GM12872 (cell line): ENCODE results near the gene GABBR2.

ENCODE experiments used
- TF ChIP-seq, protein P1 (sequence below): IDR thresholded peaks from 3 replicates; pipeline ENCODE4 v1.5.1; 2011; ENCODE audit warnings: low read depth, mild to moderate bottlenecking, low read length, moderate library complexity; ENCODE audit not compliant: insufficient read depth

The GABBR2 gene

DNA sequence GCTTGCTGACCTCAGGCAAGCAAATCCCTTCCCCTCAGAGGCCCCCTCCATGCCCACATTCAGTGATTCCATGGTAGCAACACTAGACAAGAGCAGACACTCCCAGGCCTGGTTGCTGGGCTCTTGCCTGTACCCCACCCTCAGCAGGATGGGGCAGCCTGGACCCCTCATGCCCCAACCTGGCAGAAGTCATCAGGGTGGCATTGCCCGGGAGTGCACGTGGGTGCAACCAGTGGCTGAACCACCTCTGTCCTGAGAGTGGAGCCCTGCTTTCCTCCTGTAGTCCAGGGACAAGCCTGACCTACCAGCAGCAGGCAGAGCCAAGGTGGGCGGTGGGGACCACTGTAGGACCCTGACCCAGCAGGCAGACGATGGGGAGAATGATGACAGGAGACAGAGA lies 387.5 kb downstream of the GABBR2 start:
- TF ChIP-seq, protein P1, sequence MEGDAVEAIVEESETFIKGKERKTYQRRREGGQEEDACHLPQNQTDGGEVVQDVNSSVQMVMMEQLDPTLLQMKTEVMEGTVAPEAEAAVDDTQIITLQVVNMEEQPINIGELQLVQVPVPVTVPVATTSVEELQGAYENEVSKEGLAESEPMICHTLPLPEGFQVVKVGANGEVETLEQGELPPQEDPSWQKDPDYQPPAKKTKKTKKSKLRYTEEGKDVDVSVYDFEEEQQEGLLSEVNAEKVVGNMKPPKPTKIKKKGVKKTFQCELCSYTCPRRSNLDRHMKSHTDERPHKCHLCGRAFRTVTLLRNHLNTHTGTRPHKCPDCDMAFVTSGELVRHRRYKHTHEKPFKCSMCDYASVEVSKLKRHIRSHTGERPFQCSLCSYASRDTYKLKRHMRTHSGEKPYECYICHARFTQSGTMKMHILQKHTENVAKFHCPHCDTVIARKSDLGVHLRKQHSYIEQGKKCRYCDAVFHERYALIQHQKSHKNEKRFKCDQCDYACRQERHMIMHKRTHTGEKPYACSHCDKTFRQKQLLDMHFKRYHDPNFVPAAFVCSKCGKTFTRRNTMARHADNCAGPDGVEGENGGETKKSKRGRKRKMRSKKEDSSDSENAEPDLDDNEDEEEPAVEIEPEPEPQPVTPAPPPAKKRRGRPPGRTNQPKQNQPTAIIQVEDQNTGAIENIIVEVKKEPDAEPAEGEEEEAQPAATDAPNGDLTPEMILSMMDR = no peak

DNA sequence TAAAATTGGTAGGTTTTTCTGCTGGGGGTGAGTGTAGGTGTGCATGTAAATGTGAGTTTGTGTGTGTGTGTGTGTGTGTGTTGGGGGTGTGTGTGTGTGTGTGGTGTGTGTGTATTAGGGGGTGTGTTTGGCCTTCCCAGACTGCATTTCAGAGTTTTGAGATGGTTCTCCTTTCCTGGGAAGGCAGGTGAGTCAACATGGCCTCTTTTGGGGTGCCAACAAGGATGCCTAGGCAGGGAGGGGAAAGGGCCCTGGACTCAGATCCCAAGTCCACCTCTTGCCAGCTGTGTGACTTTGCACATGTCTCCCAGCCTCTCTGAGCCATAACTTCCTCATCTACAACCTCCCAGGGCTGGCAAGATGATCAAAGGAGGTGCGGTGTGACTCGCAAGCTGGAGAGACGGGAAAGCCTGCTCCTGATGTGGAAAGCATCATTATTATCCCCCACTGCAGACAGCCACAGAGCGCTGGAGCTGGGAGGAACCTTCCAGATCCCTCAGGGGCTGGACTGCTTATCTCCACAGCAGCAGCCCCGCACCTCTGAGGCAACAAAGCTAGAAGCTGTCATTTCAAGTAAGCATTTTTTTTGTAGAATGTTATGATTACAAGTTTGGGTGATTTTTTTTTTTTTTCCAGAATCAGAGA lies 389.8 kb downstream of the GABBR2 start:
- TF ChIP-seq, protein P1 = no peak

GRCh38 chr9:98318041-98318790 lies 390.5 kb downstream of the GABBR2 start:
- TF ChIP-seq, protein P1 = no peak

- TF ChIP-seq, protein P1 = no peak
Measured at GRCh38 chr9:98317134-98317857, 391.4 kb downstream of the GABBR2 start.

- TF ChIP-seq, protein P1 = no peak
Measured at GRCh38 chr9:98316445-98317133, 392.1 kb downstream of the GABBR2 start.

GRCh38 chr9:98315551-98316060 lies 393.1 kb downstream of the GABBR2 start:
- TF ChIP-seq, protein P1 = peak; percentile 96
